ENCODE results near the gene NEGR1.

The NEGR1 gene

GRCh38 chr1:71676979-71677925 lies 605.1 kb downstream of the NEGR1 start:
- no peak for DNase-seq

DNA sequence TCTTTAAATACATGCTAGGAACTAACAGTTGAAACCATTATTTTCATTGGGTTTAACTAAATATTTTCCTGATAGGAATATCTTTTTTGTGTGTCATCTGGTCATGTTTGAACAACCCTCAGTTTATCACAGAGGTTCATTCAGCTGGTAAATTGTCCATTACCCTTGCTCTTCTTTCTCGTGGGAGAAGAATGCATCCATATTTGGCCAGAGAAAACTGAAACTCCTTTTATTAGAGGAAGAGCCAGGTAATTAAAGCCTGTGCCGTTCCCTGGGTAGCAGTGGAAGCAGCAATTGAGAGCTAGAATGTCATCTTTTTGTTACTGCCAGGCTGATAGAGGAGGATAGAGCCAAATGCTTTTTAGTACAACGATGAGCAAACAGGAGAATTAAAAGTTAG lies 614.3 kb downstream of the NEGR1 start:
- DNase-seq: no peak

DNA sequence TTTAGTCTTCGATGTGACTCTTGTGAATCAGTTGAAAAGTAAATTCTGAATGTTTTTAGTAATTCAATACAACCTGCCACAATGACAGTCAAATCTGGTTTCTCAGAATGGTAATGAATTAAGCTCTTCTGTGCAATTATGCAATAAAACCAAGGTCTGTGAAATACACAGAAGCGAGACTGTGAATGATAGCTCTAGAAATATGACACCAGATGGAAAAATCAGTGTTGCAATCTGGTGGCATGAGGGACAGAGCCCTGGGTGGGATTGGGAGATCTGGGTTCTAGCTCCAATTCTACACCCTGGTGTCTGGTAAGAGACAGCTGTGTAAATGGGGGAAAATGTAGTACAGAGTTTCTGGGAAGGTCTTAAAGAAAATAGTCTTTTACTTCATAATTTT lies 615.1 kb downstream of the NEGR1 start:
- no peak for DNase-seq

- no peak for DNase-seq
Observed at GRCh38 chr1:71666609-71667008, 615.7 kb downstream of the NEGR1 start.

GRCh38 chr1:71660411-71660810 lies 621.9 kb downstream of the NEGR1 start:
- no peak for DNase-seq

DNA sequence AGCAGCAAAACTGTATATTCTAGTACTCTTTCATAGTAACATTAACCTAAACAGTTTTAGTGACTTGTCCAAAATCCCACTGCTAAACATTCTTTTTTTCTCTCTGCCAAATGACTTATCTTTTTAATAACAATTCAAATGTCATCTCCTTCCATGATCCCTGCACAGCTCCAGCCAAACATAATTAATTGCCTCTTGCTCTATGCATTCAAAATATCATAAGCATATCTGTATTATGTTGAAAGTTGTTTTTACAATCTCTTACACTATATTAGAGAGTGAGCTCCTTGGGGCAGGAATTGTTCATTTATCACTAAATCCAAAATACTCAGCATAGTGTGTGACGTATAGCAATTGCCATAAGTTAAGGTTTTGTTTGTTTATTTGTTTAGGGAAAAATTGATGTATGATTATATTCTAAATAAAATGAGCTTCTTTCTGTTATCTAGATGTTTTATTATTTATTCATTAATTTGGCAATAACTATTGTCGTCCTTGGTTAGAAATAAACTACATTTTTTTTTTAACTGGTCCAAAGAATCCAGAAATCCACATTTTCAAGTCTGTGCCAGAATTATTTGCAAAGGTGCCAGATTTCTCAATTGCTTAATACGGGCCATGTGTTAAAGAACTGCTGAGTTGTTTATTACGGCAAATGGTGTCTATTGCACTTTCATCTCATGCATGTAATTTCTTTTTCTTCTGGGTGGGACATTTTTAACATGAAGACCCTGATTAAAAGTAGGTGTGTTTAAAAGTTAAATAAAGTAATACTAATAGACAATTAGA lies 624.3 kb downstream of the NEGR1 start:
- no peak for DNase-seq

- no peak for DNase-seq
Observed at GRCh38 chr1:71656902-71657301, 625.4 kb downstream of the NEGR1 start.

GRCh38 chr1:71655604-71656003 lies 626.7 kb downstream of the NEGR1 start:
- DNase-seq: no peak

DNA sequence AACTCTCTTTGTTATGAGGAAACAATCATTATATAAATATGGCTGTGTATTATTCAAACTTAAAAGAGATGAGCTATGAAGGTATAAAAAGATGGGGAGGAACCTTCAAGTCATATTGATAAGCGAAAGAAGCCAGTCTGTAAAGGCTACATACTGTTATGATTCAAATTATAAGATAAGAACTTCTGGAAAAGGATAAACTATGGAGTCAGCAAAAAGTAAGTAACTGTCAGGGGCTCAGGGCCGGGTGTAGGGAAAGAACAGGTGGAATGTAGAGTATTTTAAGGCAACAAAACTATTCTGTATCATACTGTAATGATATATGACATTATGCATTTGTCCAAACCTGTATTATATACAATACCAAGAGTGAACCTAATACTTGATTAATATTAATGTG lies 628.4 kb downstream of the NEGR1 start:
- DNase-seq: no peak

- DNase-seq: no peak
Observed at GRCh38 chr1:71651214-71651613, 631.1 kb downstream of the NEGR1 start.

GRCh38 chr1:71650119-71650518 lies 632.2 kb downstream of the NEGR1 start:
- no peak for DNase-seq

GRCh38 chr1:71649608-71650007 lies 632.7 kb downstream of the NEGR1 start:
- DNase-seq: no peak

- no peak for DNase-seq
Observed at GRCh38 chr1:71647513-71648300, 634.6 kb downstream of the NEGR1 start.

DNA sequence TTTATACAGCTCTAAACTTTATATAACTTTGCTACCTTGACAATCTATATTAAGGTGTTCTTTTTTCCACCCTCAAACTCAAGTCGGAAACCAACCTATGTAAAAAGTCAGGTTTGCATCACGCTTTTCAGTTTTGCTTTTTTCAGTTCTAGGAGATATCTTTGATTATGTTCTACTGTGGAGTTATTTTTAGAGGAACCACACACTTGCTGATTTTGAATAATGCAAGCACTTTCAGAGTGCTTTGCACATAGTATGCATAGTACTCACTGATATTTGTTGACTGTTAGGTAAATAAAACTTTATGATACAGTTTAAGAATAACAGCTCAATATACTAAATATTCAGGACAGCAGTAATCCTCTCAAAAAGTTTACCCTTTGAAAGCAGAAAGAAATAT lies 637.3 kb downstream of the NEGR1 start:
- no peak for DNase-seq

GRCh38 chr1:71641903-71642302 lies 640.4 kb downstream of the NEGR1 start:
- no peak for DNase-seq

GRCh38 chr1:71640998-71641397 lies 641.3 kb downstream of the NEGR1 start:
- DNase-seq: no peak

- DNase-seq: no peak
Observed at GRCh38 chr1:71640116-71640515, 642.2 kb downstream of the NEGR1 start.

- DNase-seq: no peak
Observed at GRCh38 chr1:71638081-71638766, 644.1 kb downstream of the NEGR1 start.

- DNase-seq: no peak
Observed at GRCh38 chr1:71635568-71635967, 646.8 kb downstream of the NEGR1 start.

DNA sequence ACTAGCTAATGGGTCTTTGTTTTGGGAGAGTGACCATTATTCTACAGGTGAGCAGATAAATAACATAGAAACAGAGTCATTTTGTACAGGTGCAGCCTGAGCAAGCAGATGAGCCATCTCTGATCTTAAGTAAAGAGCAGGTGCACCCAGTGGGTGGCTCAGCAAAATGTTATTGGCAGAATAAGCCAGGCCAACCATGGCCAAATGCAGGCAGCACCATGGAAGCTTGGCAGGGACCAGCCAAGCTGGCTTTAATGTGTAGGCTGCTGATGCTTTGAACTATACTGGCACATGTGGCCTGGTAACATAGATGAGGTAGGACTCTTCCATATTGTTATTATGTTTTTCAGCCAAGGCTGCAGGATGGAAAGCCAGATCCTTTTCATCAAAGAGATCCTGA lies 648.2 kb downstream of the NEGR1 start:
- DNase-seq: no peak

DNA sequence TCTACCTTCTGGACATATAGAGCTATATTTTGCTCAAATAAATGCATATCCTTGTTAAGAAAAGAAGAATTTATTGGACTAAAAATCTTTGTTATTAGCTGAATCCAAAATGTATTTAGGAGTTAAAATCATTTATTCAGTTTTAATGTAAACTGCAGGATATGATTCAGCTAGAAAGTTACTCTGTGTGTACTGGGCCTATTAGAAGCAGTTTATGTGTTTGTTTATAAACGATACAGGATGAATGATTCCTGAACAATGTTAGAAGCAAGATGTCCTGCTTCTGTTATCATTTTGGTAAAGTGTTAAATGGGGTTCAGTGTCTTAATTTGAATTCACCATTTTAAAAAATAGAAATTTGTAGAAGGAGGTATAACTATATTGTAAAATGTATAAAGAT lies 652.3 kb downstream of the NEGR1 start:
- DNase-seq: no peak

DNA sequence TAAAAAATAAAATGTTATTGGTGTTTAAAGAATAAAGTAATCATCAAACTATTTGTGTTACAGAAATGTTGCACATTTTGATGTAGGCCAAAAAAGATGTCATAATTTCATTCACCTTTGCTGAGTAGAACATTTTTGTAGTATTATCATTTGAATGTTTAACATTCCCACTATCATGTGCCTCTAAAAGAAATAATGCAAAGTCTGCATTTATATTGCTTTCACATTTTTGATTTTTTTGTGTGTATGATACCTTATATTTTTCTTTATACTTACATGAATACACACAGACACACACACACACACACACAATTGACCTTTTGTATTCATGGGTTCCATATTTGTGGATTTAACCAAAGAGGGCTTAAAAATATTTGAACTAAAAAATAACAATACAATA lies 657.3 kb downstream of the NEGR1 start:
- DNase-seq: no peak

GRCh38 chr1:71623888-71624287 lies 658.5 kb downstream of the NEGR1 start:
- DNase-seq: no peak
